ENCODE results near the gene GNG12.

Gene GNG12

DNA sequence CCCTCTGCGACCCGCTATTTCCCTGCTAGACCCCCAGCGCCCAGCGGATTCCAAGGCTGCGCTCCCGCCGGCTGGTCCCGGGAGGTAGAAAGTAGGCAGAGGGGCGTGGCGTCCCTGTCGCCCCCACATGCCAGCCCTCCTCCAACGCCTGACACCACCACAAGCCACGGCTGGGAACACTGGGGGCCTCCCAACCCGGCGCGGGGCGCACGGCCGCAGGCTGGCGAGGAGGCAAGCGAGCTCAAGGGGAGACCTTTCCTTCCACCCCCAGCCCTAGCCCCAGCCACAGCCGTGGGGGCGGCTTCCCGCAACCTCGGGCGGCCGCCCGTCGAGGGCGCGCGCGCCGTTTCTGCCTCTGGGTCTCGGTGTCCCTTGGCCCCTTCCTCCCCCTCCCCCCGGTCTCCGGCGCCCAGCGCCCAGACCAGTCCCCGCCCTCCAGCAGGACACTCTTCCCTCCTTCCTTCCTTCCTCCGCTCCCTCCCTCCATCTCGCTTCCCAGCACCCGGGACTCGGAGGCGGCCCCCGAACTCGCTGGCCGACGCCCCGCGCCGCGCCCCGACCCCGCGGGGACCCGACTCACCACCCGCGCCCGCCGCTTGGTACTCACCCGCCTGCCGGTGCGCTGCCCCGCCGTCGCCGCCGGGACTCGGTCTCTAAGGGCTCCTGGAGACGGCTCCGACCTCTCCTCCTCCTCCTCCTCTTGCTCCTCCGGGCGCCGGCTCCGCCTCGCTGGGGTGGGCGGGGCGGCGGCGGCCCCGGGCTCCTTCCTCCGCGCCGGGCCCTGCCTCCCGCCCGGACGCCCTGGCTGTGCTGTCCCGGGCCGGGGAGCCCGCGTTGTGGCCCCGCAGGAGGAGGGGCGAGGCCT, at the start of gene GNG12:
Gene GNG12 (minus strand): TSS at position 731 of the 865 bp plus-strand sequence. CDS start 125,781 bp downstream, outside the sequence.
- peak; percentile 87 for DNase-seq

DNA sequence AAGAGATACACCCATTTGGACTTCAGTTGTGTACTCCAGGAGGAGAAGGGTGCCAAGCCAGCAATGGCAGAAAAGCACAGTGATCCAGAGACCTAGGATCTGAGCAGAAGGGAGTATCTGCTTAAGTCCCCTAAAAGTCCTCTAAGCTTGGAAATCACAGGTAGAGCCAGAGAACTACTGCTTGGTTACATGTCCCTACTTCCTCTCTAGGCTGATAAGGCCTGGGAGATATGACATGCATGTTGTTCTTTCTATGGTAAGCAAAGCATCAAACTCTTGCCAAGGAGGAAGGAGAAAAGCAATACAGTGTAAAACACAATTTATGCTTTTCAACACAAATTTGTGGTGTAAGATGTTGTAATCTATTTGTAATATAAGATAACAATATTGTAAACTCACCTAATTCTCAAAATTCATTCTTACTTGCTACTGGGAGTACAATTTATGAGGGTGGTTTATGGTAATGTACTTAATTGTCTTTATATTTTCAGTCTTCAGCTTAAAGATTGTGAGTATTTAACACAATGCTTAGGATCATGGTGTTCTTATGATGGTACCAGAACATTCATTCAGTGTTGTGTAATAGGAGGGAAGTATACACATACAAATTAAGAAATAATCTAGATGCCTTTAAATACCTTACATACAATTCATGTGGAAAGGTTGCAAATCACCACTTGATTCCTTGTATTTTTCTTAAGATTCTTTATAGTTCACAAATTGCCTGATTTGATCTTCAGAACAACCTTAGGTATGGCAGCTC, 49.1 kb upstream of the GNG12 start:
- no peak for DNase-seq

DNA sequence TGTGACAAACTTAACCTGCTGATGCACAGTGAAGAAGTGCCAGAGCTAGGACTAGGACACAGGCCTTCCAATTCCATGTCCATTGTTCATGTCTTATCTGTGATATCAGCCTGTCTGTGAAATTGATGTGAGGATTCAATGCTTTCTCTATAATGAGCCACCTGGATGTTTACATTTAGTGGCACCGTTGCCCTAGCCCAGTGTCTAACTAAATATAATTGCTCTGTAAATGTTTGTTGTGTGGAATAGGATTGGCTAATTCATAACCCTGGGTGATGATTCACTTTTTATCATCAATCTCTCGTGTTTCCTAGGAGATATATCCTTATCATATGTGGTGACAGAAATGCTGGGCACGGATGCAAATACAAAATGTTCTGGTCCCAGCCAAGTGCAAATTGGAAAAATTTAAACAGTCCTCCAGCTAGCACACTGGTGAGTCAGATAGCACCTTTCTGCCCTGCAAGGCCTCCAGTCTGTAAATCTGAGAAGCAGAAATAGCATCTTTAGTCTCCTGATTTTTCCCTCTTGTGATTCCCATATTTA, 46.9 kb upstream of the GNG12 start:
- DNase-seq = no peak

DNA sequence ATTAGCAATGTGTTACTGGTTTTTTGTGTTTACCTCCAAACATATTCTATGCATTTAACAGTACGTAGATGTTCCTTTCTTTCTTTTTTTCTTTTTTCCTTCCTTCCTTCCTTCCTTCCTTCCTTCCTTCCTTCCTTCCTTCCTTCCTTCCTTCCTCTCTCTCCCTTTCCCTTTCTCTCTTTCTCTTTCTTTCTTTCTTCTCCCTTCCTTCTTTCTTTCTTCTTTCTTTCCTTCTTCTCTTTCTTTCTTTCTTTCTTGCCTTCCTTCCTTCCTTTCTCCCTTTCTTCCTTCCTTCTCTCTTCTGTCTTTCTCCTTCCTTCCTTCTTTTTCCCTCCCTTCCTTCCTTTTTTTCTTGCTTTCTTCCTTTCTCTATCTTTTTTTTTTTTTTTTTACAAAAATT, 46.2 kb upstream of the GNG12 start:
- no peak for DNase-seq

DNA sequence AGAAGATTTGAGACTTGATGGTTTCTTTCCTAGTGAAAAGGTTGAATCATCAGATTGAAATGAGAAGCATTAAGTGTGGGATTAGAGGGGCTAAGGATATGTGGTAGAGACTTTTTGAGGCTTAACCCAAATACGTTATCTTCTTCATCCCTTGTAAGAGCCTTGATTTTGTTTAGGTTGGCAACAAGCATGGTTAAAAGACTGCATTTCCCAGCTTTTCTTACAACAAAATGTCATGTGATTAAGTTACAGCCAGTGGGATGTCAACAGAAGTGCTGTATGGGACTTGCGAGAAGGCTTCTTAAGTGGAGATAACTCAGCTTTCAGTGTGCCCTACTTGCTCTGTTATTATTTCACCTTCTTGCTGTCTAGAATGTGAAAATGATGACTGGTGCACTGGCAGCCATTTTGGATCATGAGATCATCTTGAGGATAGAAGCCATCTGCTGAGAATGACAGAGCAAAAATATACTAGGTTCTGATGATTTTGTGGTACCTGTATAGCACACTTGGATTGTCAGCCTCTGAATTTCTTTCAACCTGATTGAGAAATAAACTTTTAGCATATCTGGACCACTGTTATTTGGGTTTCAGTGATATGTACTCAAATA, 41.3 kb upstream of the GNG12 start:
- DNase-seq = peak; percentile 60

DNA sequence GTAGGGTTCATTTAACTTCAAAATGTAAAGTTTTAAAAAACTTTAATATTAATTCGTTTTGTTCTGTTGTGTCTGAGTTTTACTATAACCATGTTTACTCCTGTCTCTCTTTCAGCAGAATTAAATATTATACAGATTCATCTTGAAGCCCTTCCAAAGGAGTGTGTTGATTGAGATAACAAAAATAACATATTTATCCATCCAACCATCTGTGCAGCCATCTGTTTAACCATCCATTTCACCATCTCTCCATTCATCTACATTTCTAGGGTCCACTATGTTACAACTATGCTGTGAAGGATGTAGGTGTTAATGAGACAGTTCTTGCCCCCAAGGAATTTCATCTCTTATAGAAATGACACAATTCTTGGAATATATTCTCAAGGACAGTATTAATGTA, 36.0 kb upstream of the GNG12 start:
- peak; percentile 47 for DNase-seq

DNA sequence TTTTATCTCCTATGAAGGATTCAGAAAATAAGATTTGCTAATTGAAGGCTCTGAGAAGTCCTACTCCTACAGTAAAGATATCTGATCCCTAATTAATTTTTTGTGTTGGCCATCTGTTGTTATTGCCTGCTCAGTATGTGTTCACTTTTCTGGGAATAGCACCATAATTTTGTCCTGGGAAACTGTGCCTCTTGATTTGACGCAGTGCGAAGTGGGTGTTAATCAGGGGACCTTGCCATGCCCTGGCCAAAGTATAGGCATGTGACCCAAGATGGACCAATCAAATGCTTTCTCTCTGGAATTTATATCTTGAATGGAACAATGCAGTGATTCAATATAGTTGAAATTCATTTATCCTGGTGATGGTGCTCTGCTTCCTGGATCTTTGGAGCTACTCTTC, 30.4 kb upstream of the GNG12 start:
- no peak for DNase-seq

DNA sequence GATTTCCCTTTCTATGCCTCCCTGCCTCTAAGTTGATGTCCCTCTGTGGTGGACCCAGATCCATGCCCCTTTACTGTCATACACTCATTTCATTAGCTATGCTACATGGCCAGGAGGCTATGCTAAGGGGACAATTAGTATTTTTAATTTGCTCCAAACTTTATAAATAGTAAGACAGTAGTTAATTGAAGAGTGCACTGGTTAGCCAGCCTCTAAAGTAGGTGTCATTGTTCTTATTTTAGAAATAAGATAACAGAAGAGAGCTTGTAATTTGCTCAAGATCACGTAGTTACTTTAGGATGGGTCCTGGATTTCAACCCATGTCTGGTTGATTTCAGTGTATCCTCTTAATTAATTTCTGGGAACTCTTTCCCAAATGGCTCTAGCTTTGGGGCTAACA, 29.4 kb upstream of the GNG12 start:
- no peak for DNase-seq

DNA sequence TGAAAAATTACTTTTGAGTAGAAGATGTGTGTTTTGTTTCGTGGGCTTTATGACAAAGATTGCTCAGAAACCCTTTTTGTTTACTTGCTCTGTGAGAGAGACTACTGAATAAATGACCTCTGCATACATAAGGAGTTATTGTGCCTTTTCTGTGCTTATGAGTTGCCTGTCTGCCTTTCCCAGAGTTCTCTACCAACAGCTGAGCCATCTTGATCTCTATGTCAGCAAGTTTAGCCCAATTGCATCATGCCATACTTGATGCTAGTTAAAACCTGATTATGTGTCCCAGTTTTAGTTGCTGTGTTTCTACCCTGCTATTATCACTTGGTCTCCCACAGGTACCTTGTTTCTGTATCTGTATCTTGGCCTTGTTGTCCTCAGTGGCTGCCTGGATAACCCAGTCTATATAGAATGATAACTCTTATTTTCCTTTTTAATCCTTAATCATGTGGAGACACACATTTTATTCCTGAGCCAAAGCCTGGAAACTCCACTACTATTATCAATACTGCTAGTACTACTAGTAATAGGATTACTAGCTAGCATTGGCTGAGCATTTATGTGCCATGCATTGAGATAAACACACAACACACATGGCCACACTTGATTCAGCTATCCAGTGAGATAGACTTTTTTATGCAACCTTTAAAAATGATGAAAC, 28.7 kb upstream of the GNG12 start:
- no peak for DNase-seq

DNA sequence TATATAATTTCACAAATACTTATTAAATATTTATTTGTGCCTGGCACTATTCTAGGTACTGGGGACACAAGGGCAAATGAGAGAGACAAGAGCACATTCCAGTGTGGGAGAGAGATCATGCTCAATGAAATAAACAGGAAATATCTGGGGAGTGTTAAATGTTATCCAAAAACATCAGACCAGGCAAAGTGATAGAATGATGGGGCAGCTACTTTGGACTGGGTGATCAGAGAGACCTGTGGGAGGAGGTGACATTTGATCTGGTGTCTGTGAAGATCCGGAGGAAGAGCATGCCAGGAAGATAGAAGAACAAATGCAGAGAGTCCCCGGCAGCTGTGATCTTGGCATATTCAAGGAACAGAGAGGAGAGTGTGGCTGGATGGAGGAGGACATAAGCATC, 27.5 kb upstream of the GNG12 start:
- DNase-seq = no peak

DNA sequence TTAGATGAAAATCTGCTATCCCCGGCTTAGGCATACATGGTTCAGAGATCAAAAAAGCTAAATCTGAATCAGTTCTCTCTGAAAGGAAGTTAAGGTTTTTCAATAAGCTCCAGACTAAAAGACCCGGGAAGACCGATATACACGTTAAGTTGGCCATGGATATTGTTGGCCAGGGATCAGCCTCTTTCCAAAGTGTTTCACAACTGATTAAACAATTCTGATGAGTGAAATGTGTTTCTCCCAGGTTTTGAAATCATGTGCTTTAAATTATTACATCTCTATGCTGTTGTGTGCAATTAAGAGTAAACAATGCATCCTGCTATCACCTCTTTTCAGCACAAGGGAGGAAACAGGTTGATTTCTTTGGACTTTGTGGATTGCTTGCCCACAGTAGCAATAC, 23.7 kb upstream of the GNG12 start:
- no peak for DNase-seq

DNA sequence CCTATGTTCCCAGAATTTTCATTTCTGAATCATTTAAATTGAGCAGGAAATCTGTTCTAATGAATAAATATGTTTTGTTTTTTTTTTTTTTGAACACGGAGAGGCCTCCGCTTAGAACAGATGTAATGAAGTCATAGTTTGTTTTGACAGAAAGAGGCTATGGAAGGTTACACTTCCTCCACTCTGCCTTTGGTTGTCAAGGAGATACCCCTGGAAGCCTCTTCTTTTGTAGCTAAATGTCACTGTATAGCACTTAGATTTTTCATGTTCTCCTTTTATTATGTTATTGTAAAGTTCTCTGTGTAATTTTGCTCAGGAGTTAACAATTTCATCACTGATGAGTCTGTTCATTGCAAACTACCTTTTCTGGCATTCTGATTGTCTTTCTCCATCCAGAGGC, 22.7 kb upstream of the GNG12 start:
- DNase-seq = no peak

DNA sequence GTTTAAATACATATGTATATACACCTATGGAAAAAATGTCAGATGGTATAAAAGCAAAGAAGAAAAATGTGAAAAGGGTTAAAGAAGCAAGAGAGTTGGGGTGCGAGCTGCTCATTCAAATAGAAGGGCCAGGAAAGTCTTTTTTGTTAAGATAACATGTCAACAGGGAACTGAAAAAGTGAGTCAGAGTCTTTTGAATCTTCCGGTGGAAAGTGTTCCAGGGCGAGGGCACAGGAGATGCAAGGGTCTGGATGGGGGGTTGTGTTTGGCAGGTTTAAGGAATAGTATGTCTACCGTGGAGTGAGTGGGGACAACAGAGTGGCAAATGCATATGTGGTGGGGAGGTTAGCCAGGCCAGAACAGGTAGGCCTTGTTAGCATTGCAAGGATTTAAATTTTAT, 22.2 kb upstream of the GNG12 start:
- no peak for DNase-seq

DNA sequence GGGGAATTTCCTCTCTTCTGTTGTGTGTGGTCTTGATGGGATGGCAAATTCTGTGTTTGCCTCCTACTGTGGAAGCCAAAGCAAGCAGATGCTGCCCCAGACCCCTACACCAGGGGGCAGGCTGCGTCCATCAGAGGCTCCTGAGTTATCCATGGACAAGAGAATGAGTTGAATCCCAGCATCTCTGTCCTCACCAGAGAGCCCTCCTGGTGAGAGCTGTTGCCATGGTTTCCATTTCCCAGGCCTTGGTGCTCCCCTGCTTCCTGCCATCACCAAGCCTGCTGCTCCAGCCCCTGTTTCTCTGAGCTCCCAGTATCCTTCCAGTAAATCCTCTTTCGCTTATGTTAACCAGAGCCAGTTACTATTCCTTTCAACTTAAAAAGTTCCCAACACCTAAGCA, 20.4 kb upstream of the GNG12 start:
- DNase-seq = peak; percentile 86

DNA sequence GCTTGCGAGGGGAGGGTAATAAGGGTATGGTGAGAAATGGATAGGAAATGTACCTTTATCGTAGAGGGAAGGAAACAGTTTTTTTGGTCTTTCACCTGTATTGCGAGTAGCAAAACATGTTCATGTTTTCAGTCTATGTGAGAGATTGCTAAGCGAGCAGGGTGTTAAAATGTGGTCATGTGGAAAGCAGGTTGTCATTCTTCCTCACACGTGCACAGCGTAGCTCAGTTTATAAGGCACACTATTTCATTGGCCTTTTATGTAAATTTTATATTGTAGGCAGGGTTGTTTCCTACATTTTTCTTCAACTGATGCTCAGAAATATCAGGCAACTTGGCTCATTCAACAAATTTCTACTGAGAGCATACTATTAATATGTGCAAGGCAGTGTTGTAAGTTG, 18.5 kb upstream of the GNG12 start:
- DNase-seq = no peak

DNA sequence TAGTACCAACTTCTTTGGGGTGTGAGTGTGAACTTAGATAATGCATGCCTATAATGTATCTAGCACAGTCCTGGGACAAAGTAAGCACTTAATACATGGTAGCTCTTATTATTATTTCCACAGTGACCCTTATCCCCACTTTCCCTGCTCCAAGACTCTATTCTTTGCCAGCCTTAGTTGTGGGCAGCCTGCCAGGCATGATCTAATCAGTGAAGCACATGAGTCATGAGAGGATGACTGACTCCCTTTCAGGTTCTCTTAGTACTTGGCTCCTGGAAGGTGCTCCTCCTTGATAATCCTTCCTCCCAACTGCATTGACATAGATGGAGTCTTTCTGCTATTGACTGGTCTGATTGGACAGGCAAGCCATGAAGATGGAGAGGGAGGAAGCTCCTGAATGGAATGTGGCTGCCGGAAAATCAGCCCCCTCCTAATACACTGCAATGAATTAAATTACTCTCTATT, 17.4 kb upstream of the GNG12 start:
- peak; percentile 37 for DNase-seq

DNA sequence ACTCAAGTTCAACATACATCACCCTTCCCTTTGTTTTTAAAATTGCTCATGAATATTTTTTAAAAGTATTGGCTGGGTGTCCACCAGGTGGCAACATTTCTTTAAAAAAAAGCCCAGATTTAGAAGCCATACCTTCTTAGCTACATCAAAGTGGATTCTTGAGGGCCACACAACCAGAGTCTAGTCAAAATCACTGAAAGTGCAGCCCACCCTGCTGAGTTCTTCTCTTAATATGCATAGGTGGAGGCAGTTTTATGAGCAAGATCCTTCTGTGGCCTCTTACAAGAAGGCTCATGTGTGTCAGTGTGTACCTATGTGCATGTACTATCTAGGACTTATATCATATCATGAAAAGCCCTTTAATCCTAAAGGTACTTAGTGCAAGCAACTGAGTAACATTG, 16.9 kb upstream of the GNG12 start:
- DNase-seq = peak; percentile 74

DNA sequence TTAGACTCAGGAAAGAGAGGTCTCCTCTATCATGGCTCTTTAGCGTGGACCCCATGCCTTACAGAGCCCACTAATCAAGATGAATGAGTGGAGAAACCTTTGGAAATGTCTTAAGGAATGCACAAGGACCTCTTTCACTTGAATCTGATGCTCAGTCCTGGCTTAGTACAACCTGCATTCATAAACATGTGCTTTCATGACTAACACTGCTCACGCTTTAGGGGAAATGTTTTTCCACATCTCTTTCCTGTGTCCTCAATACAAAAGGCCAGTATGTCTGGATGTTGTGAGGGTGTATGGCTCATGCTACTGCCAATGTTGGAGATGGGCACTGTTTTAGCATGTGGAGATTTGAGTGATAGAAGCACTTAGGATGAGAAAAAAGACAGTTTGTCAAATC, 14.2 kb upstream of the GNG12 start:
- no peak for DNase-seq

DNA sequence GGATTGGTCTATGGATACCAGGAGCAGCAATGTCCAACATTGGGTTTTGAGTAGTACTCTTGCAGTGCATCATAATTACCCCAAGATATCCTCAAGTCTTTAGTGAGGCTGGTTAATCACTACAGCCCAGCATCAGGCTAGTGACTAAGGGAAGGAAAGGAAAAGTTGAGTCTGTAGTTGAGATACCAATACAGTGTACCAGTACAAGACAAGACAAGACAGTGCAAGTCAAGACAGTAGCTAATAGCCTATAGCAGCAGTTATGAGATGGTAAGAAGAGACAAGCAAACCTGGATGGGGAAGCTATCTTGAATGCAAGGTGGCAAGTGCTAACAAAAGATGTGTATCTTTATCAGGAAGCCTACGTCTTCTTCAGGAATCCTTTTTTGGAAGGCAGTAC, 13.3 kb upstream of the GNG12 start:
- DNase-seq = no peak

DNA sequence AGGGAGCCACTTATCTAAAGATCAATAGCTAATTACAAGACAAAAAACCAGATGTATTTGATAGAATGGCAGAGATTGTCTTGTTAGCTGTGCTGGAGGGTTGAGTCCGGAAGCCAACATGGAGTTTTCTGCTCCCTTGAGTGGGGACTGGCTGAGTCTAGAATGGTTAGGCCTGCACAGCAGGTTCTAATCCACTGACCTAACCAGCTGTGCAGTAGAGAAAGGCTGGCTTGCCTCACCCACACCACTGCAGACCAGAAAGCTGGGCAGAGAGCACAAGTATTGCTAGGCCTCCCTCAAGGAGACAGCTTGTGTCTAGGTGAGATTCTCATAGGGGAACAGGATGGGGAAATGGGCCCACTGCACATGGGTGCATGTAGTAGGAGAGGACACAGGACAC, 11.7 kb upstream of the GNG12 start:
- DNase-seq = no peak

DNA sequence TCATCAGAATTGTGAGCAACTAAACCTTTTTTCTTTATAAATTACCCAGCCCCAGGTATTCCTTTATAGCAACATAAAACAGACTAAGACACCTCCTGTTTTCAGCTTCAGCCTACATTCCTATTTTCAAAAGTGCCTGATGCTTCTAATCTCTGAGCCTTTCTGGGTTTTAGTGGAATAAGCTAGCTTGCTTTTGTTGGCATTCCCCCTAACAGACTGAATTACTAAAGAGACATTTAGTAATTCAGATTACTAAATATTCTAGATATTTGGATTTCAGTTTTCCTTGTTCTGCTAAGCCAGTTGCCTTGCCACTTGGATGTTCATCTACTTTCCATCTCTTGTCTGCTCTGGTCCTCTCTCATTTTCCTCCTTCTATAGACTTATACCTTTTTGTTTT, 10.5 kb upstream of the GNG12 start:
- no peak for DNase-seq

DNA sequence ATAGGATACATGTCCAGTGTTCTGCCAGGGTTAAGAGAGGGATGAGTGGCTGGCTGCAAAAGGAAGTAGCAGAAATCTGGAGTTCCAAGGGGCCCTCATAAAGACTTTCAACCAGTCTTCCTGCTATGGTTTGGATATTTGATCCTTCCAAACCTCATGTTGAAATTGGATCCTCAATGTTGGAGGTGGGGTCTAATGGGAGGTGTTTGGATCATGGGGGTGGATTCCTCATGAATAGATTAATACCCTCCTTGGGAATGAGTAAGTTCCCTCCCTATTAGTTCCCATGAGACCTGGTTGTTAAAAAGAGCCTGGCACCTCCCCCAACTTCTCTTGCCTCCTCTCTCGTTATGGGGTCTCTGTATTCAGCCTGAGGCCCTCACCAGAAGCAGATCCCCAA, 10.1 kb upstream of the GNG12 start:
- DNase-seq = no peak

DNA sequence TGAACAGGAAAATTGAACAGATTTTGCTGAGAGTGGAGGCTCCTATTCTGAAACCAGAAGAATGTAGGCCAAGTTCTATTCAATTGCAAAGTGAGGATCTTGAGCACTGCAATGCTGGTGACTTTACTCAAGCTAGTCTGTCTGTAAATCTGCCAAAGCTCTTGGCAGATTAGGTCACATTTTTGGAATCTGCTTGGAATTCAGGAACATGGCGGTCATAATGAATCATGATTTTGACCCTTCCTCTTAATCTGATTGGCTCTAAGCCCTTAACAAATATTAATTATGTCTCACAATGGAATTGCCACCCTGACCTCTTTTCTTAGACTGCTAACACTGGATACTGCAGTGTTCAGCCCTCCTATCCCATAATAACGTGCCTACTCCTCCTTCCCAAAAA, 7.2 kb upstream of the GNG12 start:
- DNase-seq = no peak

Data from NCI-H82 (cell line).